Breast epithelium (tissue), 4 donors: ENCODE results near the gene CCK. TPM values are rescaled to one million over a fixed set of nuclear protein-coding genes. Genes with fewer than 3 reads are reported as not detected.

Source experiments
- DNase-seq, 2 donors: peaks; one replicate each; pipeline ENCODE4 v3.0.0-alpha.2; 2019; ENCODE audit warnings: low spot score in 2 of 2
- H3K27ac ChIP-seq, 2 donors: fragments of 200-600 bp; sonication (generic) in 1 of 2; one replicate each; pipeline ENCODE4 v1.5.1; 2016 to 2019; ENCODE audit warnings: mild to moderate bottlenecking in 1 of 2
- H3K27me3 ChIP-seq, 2 donors: fragments of 200-600 bp; sonication (generic) in 1 of 2; one replicate each; pipeline versions ENCODE4 v1.5.1 to v1.6.0; 2017 to 2019; ENCODE audit warnings: control low read depth in 1 of 2, mild to moderate bottlenecking in 1 of 2
- H3K36me3 ChIP-seq: fragments of 200-600 bp; one replicate; pipeline ENCODE4 v1.5.1; 2019
- H3K4me1 ChIP-seq, 2 donors: fragments of 200-600 bp; sonication (generic); one replicate each; pipeline ENCODE4 v1.5.1; 2016 to 2019; ENCODE audit warnings: control low read depth in 1 of 2
- H3K4me3 ChIP-seq, 3 donors: fragments of 200-600 bp; sonication (generic); 1 replicate in 2 of 3; 2 replicates in 1 of 3; pipeline ENCODE4 v1.5.1; 2016 to 2019; ENCODE audit warnings: mild to moderate bottlenecking in 3 of 3, moderate library complexity in 2 of 3
- H3K9me3 ChIP-seq, 2 donors: fragments of 200-600 bp; sonication (generic) in 1 of 2; one replicate each; pipeline ENCODE4 v1.5.1; 2016 to 2019; ENCODE audit warnings: control low read depth in 1 of 2
- CTCF ChIP-seq, 3 donors: fragments of 450-650 bp; IDR thresholded peaks; one replicate each; pipeline ENCODE4 v1.5.1; 2016 to 2017; ENCODE audit warnings: antibody characterized with exemption in 3 of 3, mild to moderate bottlenecking in 3 of 3, moderate library complexity in 3 of 3
- POLR2A ChIP-seq: fragments of 450-650 bp; IDR thresholded peaks from one replicate; pipeline ENCODE4 v1.6.1; 2016; ENCODE audit warnings: antibody characterized with exemption, mild to moderate bottlenecking, moderate library complexity
- POLR2AphosphoS5 ChIP-seq, 3 donors: sonication (generic); formaldehyde crosslinking; IDR thresholded peaks; one replicate each; pipeline ENCODE4 v1.6.1; 2017; ENCODE audit warnings: antibody characterized with exemption in 3 of 3
- intact Hi-C: fragments of 100-400 bp; cut with DNase I; formaldehyde crosslinking; loops from one replicate; pipeline ENCODE4 v1.15.1; 2023; ENCODE audit warnings: low total_unique reads
- total RNA-seq, 3 donors: library from RNA; depleted of rRNA; stranded (reverse); fragments of >200 nt; gene quantifications; one replicate each; pipeline ENCODE4 v1.1.0, GENCODE V29; 2016

CCK gene
- total RNA-seq, 3 donors from 2014 or later = not detected

- Histone ChIP-seq H3K9me3 (peaks cover 9 to 13% of the 10 kb centered on the region in 2 donors), H3K36me3 (no peaks in the 10 kb centered on the region), H3K27me3 (no peaks in the 10 kb centered on the region), H3K27ac (no peak overlapping the region), H3K4me3 (no peak overlapping the region), H3K4me1 (no peaks in the 10 kb centered on the region)
- TF ChIP-seq POLR2A (no peak), POLR2AphosphoS5 (IDR thresholded peaks at IDR 0.05) (no peak), CTCF (IDR thresholded peaks at IDR 0.05) (no peak)
- intact Hi-C loops = no loop called here
- DNase-seq = no peak
Measured at GRCh38 chr3:42236611-42237010, 29.4 kb downstream of the CCK start.

DNA sequence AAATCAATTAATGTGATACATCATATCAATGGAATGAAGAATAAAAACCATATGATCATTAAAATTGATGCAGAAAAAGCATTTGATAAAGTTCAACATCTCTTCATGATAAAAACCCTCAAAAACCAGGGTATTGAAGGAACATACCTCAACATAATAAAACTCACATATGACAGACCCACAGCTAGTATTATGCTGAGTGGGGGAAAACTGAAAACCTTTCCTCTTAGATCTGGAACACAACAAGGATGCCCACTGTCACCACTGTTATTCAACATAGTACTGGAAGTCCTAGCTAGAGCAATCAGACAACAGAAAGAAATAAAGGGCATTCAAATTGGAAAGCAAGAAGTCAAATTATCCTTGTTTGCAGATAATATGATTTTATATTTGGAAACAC is 30.5 kb downstream of the CCK start:
- no peak for DNase-seq
- intact Hi-C loops = no loop called here
- TF ChIP-seq CTCF (IDR thresholded peaks at IDR 0.05) (no peak), POLR2A (no peak), POLR2AphosphoS5 (IDR thresholded peaks at IDR 0.05) (no peak)
- Histone ChIP-seq H3K4me3 (no peak overlapping the region), H3K9me3 (peaks cover 9 to 13% of the 10 kb centered on the region in 2 donors), H3K27ac (no peak overlapping the region), H3K4me1 (no peaks in the 10 kb centered on the region), H3K36me3 (no peaks in the 10 kb centered on the region), H3K27me3 (no peaks in the 10 kb centered on the region)

DNA sequence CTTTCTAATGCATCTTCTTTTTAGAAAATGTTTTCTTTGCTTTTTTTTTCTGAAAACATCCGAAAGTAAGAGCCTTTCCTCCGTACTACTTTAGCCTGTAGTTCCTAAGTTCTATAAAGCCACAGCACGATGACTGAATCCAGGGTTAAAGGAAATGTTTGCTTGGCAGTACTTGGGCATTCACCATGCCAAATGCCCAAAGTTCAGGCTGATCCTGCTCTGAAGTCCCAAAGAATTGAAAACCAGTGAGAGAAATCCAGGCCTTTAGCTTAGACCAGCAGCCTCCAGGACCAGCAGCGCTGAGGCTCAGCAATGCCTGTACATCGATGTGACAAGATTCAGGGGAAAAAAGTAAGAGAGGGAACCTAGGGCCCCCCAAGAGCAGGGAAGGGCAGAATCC is 35.1 kb downstream of the CCK start:
- Histone ChIP-seq H3K36me3 (no peaks in the 10 kb centered on the region), H3K4me1 (no peaks in the 10 kb centered on the region), H3K27ac (no peak overlapping the region), H3K27me3 (no peaks in the 10 kb centered on the region), H3K4me3 (no peak overlapping the region), H3K9me3 (no peaks in the 10 kb centered on the region)
- TF ChIP-seq POLR2A (no peak), POLR2AphosphoS5 (IDR thresholded peaks at IDR 0.05) (no peak), CTCF (IDR thresholded peaks at IDR 0.05) (no peak)
- intact Hi-C loops = loop anchor here (5.0 kb wide), 1 partner anchor 324 kb away; no protein-coding TSS in a partner anchor
- no peak for DNase-seq

GRCh38 chr3:42229942-42230688 is 35.9 kb downstream of the CCK start:
- Histone ChIP-seq H3K4me3 (peak overlapping the region in 1 of 3 donors; percentile 43), H3K27me3 (no peaks in the 10 kb centered on the region), H3K36me3 (no peaks in the 10 kb centered on the region), H3K4me1 (no peaks in the 10 kb centered on the region), H3K27ac (no peak overlapping the region), H3K9me3 (no peaks in the 10 kb centered on the region)
- TF ChIP-seq POLR2A (no peak), POLR2AphosphoS5 (IDR thresholded peaks at IDR 0.05) (no peak), CTCF (IDR thresholded peaks at IDR 0.05) (peak in 1 of 3 donors; percentile 55)
- intact Hi-C loops = loop anchor here (5.0 kb wide), 1 partner anchor 323 kb away; no protein-coding TSS in a partner anchor
- no peak for DNase-seq

GRCh38 chr3:42229266-42229941 is 36.6 kb downstream of the CCK start:
- TF ChIP-seq POLR2AphosphoS5 (IDR thresholded peaks at IDR 0.05) (no peak), CTCF (IDR thresholded peaks at IDR 0.05) (no peak), POLR2A (no peak)
- Histone ChIP-seq H3K4me3 (no peak overlapping the region), H3K27me3 (no peaks in the 10 kb centered on the region)

More at GRCh38 chr3:42229266-42229941, 36.6 kb downstream of the CCK start:
- H3K36me3 ChIP-seq = no peaks in the 10 kb centered on the region
- peak overlapping the region; percentile 6 to 22 for H3K27ac ChIP-seq
- no peaks in the 10 kb centered on the region for H3K4me1 ChIP-seq
- intact Hi-C loops = no loop called here
- peak in 1 of 2 donors; percentile 57 for DNase-seq
- no peaks in the 10 kb centered on the region for H3K9me3 ChIP-seq
